ENCODE measurements around the gene LEPROT. TPM values are rescaled to one million over a fixed set of nuclear protein-coding genes. Genes with fewer than 3 reads are reported as not detected.
A peak's percentile ranks its signal among the peaks of the same experiment; 100 is the strongest.
"Not testable (repeated sequence)": the region's sequence is repeated elsewhere in the genome, so short reads cannot be mapped to it uniquely, and the experiment has no call there.

The LEPROT gene, protein sequence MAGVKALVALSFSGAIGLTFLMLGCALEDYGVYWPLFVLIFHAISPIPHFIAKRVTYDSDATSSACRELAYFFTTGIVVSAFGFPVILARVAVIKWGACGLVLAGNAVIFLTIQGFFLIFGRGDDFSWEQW
- 100 to 1,000 TPM; 100 to 124 (median 108) TPM for total RNA-seq (2021; fragmentation: NEBNext Ultra II Directional; extraction: Animal tissue kit (Norgen Biotek cat#: 25700))
- long read RNA-seq, full-length matches to known transcripts, result 132 of 150 reads
- long read RNA-seq, partial matches to known transcripts, result 16 of 150 reads
- long read RNA-seq, other reads (novel, unspliced or antisense), result 2 of 150 reads

DNA sequence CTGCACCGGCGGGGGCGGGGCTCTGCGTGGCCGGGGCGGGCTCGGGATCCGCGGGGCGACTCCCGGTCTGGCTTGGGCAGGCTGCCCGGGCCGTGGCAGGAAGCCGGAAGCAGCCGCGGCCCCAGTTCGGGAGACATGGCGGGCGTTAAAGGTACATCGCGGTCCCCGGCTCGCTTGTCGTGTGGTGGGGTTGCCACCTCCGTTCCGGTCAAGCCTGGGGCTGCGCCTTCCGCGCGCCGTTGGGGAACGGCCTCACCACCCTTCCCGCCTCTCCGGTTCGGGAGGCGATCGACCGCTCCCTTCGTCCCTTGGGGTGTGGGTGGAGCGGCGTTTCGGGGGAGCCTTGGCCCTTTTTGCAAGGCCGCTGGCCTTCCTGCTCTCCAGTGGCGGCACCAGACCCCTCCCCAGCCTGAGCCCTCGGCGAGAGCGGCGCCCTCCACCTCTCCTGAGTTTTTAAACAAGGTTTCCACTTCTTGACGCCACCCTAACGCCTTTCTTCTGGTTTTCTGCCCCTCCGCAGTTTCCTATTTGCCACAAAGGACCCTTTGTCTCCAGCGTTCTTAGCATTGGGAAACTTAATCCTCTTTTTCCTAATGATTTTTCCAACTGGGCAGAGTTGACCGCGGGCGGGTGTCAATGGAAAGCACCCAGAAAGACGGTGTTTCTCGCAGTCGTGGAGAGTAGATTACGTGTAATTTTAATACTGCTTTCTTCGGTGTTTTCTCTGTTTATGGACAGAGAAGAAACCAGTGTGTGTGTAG, at the start of gene LEPROT, which contains the start of gene LEPR:
LEPROT (plus strand) TSS at position 79 of the 761 bp plus-strand sequence; CDS start at position 136, 57 bp downstream.
LEPR (plus strand) TSS at position 79 of the 761 bp plus-strand sequence. CDS start 144,898 bp downstream, outside the sequence.
- Mint-ChIP-seq H3K9me3 (no peaks in the 10 kb centered on the region), H3K4me1 (ENCODE audit: low read depth) (peaks cover 30% of the 10 kb centered on the region), H3K27ac (peak within 1 kb of the TSS; percentile 96), H3K27me3 (ENCODE audit: insufficient read depth) (no peaks in the 10 kb centered on the region; the same call in none of the 2 replicates), H3K4me3 (peak within 1 kb of the TSS; percentile 88), H3K36me3 (ENCODE audit: low read depth) (peaks cover 7% of the 10 kb centered on the region)
- DNase-seq, result no peak
- TF ChIP-seq, protein P1, sequence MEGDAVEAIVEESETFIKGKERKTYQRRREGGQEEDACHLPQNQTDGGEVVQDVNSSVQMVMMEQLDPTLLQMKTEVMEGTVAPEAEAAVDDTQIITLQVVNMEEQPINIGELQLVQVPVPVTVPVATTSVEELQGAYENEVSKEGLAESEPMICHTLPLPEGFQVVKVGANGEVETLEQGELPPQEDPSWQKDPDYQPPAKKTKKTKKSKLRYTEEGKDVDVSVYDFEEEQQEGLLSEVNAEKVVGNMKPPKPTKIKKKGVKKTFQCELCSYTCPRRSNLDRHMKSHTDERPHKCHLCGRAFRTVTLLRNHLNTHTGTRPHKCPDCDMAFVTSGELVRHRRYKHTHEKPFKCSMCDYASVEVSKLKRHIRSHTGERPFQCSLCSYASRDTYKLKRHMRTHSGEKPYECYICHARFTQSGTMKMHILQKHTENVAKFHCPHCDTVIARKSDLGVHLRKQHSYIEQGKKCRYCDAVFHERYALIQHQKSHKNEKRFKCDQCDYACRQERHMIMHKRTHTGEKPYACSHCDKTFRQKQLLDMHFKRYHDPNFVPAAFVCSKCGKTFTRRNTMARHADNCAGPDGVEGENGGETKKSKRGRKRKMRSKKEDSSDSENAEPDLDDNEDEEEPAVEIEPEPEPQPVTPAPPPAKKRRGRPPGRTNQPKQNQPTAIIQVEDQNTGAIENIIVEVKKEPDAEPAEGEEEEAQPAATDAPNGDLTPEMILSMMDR (IDR thresholded peaks at IDR 0.05), result no peak

DNA sequence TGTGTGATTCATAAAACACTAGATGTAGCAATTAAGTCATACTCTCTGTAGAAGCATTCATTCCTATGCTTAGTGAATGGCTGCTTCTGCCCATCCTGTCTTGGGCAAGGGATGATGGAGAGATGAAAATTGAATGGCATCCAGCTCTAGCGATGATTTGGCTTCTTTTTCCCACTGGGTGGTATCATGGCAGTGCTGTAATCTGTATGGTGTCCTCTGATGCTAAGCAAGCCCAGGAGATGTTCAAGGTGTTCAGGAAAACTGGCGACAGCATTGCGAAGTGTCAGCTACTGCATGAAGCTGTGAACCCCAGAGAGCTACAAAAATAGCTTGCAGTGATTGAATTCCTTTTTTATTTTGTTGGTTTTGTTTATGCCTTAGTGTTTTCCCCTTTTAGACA, 48.9 kb upstream of the LEPROT start:
- TF ChIP-seq, protein P1 (IDR thresholded peaks at IDR 0.05), result no peak
- no peak overlapping the region for H3K4me3 Mint-ChIP-seq

DNA sequence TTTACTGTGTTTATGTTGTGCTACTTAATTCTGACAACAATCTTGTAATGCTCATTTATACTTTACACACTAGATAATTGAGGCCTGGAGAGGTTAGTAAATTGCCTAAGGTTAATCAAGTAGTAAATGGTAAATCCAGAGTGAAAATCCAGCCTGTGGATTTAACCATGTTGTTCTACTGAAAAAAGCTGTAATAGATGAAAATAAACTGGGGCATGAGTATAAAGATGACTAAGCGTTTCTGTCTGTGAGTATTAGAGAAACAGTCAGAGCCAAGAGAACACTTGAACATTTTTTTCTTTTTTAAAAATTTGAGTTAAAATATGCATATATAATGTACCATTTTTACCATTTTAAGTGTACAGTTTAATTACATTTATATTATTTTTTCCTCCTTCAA, 47.9 kb upstream of the LEPROT start:
- no peak for DNase-seq
- H3K27me3 Mint-ChIP-seq (ENCODE audit: insufficient read depth), result no peaks in the 10 kb centered on the region
- H3K27ac Mint-ChIP-seq, result peak overlapping the region; percentile 64

More for the DNA sequence above, 48.9 kb upstream of the LEPROT start:
- no peaks in the 10 kb centered on the region for H3K27me3 Mint-ChIP-seq (ENCODE audit: insufficient read depth)
- H3K4me1 Mint-ChIP-seq (ENCODE audit: low read depth), result peaks cover 19% of the 10 kb centered on the region
- peaks cover 5% of the 10 kb centered on the region for H3K36me3 Mint-ChIP-seq (ENCODE audit: low read depth)
- DNase-seq, result no peak
- no peaks in the 10 kb centered on the region for H3K9me3 Mint-ChIP-seq
- no peak overlapping the region for H3K27ac Mint-ChIP-seq

DNA sequence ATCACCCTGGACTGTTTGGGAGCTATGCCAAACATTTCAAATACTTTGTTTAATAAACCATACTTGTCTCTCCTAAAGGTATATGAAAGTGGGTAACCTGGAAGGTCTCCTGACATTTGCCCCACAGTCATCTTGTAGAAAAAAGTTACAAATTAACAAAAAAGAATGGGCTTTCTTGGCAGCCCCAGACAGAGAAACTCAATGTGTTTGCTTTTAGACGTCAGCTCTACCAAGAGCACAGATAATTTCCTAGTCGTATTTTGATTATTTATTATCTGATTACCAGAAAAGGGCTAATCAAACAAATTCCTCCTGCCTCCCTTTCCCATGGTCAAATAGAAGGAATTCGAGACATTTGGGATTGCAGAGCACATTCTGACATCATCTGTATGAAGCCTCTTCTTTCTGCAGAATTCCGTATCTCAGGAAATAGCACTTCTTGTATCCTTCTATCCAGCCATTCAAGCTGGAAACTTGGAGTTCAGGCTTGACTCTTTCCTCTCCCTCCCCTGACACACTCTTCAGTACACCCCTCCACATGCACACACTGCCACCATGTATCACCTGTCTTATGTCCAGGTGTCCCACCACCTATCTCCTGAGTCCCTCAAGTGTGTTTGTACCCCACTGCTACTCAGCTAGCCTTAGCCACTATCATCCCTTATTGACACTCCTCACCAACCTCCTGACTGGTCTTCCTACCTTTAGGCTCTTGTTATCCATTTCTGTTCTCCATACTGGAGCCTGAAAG, 42.8 kb upstream of the LEPROT start:
- no peak overlapping the region for H3K27ac Mint-ChIP-seq
- H3K36me3 Mint-ChIP-seq (ENCODE audit: low read depth), result peaks cover 16% of the 10 kb centered on the region
- DNase-seq, result no peak
- H3K9me3 Mint-ChIP-seq, result no peaks in the 10 kb centered on the region
- H3K27me3 Mint-ChIP-seq (ENCODE audit: insufficient read depth), result peaks cover 1% of the 10 kb centered on the region; the same call in 1 of the 2 replicates
- TF ChIP-seq, protein P1 (IDR thresholded peaks at IDR 0.05), result no peak
- H3K4me1 Mint-ChIP-seq (ENCODE audit: low read depth), result peaks cover 8% of the 10 kb centered on the region
- no peak overlapping the region for H3K4me3 Mint-ChIP-seq

More for the DNA sequence above, 47.9 kb upstream of the LEPROT start:
- peaks cover 5% of the 10 kb centered on the region for H3K36me3 Mint-ChIP-seq (ENCODE audit: low read depth)
- H3K9me3 Mint-ChIP-seq, result no peaks in the 10 kb centered on the region
- H3K4me3 Mint-ChIP-seq, result no peak overlapping the region
- TF ChIP-seq, protein P1 (IDR thresholded peaks at IDR 0.05), result no peak
- H3K4me1 Mint-ChIP-seq (ENCODE audit: low read depth), result peaks cover 19% of the 10 kb centered on the region

DNA sequence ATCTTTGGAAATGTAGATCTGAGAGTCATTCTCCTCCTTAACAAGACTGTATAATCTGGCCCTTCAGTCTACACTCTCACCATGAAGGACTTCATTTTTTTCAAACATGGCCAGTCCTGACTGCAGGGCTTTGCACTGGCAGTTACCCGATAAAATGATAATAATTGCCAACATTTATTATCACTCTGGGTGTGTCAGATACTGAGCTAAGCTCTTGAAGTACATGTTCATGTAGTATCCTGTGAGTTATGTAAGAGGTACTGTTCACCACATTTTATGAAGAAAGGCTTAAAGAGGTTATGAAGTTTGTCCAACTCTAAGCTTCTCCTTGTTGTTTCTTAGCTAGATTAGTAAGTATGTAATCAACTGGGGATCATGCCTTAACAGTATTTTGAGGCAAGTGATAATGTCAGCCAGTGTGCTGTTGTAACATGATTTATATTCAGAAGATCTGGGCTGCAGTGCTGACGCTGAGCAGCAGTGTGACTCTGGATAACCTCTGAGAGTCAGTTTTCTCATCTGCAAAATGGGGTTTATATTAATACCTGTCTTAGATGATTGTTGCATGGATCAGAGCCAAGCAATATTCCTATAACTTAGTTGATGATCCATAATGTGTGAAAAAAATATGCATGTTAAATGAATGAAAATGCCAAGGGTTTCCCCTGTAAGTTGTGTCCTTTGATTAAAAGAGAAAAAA, 42.1 kb upstream of the LEPROT start:
- Mint-ChIP-seq H3K27ac (no peak overlapping the region), H3K27me3 (ENCODE audit: insufficient read depth) (peaks cover 1% of the 10 kb centered on the region; the same call in 1 of the 2 replicates), H3K36me3 (ENCODE audit: low read depth) (peaks cover 21% of the 10 kb centered on the region), H3K4me1 (ENCODE audit: low read depth) (peaks cover 9% of the 10 kb centered on the region), H3K4me3 (no peak overlapping the region), H3K9me3 (no peaks in the 10 kb centered on the region)
- TF ChIP-seq, protein P1 (IDR thresholded peaks at IDR 0.05), result no peak
- DNase-seq, result no peak

DNA sequence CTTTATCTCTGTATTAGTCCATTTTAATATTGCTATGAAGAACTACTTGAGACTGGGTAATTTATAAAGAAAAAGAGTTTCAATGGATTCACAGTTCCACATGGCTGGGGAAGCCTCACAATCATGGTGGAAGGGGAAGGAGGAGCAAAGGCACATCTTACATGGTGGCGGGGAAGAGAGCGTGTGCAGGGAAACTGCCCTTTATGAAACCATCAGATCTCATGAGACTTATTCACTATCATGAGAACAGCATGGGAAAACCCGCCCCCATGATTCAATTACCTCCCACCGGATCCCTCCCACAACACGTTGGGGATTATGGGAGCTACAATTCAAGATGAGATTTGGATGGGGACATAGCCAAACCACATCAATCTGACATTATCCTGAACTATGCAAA, 36.0 kb upstream of the LEPROT start:
- Mint-ChIP-seq H3K36me3 (ENCODE audit: low read depth) (peaks cover 42% of the 10 kb centered on the region), H3K4me1 (ENCODE audit: low read depth) (peaks cover 13% of the 10 kb centered on the region)
- not testable (repeated sequence) for H3K27ac Mint-ChIP-seq; DNase-seq; H3K9me3 Mint-ChIP-seq; H3K27me3 Mint-ChIP-seq (ENCODE audit: insufficient read depth); H3K4me3 Mint-ChIP-seq

All from HFFc6 (cell line).